Bronchial epithelial cell (primary cell): ENCODE results near the gene CDV3. TPM values are rescaled to one million over a fixed set of nuclear protein-coding genes. Genes with fewer than 3 reads are reported as not detected.

Experiments
- DNase-seq: peaks from one replicate; pipeline ENCODE4 v3.0.0-alpha.2; 2010; ENCODE audit warnings: low read depth
- FAIRE-seq: peaks from 2 replicates; lab custom pipeline; 2011; peaks lifted over from hg19 to GRCh38; lab: Jason Lieb, UNC
- H3K27me3 ChIP-seq: 2 replicates; pipeline ENCODE4 v1.5.1; 2011; ENCODE audit warnings: low read length; ENCODE audit not compliant: control insufficient read depth, insufficient read depth
- H3K36me3 ChIP-seq: 2 replicates; pipeline ENCODE4 v1.5.1; 2011; ENCODE audit warnings: low read length; ENCODE audit not compliant: control insufficient read depth, insufficient read depth
- H3K4me3 ChIP-seq: 2 replicates; pipeline ENCODE4 v1.5.1; 2011; ENCODE audit warnings: mild to moderate bottlenecking, low read depth, low read length, control low read depth
- CTCF ChIP-seq: IDR thresholded peaks from 2 replicates; pipeline ENCODE4 v1.5.1; 2011; ENCODE audit warnings: mild to moderate bottlenecking, moderate library complexity, low read length, control low read depth, inconsistent platforms; ENCODE audit not compliant: insufficient read depth, severe bottlenecking
- total RNA-seq: library from RNA; depleted of rRNA; stranded (reverse); fragments of >200 nt; gene quantifications from 2 replicates; pipeline ENCODE4 v1.2.1, GENCODE V29; 2014

CDV3 gene
- total RNA-seq, 1 donor from 2014 or later, result 232 TPM

GRCh38 chr3:133611534-133611933, 38.0 kb downstream of the CDV3 start:
- H3K4me3 ChIP-seq, result no peak overlapping the region
- DNase-seq (no peak), FAIRE-seq (no peak)
- no peak for TF ChIP-seq CTCF
- H3K27me3 ChIP-seq, result no peaks in the 10 kb centered on the region
- H3K36me3 ChIP-seq, result no peaks in the 10 kb centered on the region

- no peak for TF ChIP-seq CTCF
- Histone ChIP-seq H3K36me3 (peaks cover 3% of the 10 kb centered on the region), H3K4me3 (no peak overlapping the region), H3K27me3 (no peaks in the 10 kb centered on the region)
- FAIRE-seq, result peak; percentile 50
- no peak for DNase-seq
Observed at GRCh38 chr3:133620066-133620784, 46.7 kb downstream of the CDV3 start.

GRCh38 chr3:133627789-133628188, 54.3 kb downstream of the CDV3 start:
- TF ChIP-seq CTCF, result no peak

GRCh38 chr3:133629146-133629545, 55.7 kb downstream of the CDV3 start:
- Histone ChIP-seq H3K36me3 (peaks cover 5% of the 10 kb centered on the region), H3K4me3 (no peak overlapping the region), H3K27me3 (no peaks in the 10 kb centered on the region)
- FAIRE-seq (no peak), DNase-seq (no peak)
- no peak for TF ChIP-seq CTCF

More at GRCh38 chr3:133627789-133628188, 54.3 kb downstream of the CDV3 start:
- FAIRE-seq (no peak), DNase-seq (no peak)
- H3K27me3 ChIP-seq, result no peaks in the 10 kb centered on the region
- no peak overlapping the region for H3K4me3 ChIP-seq
- H3K36me3 ChIP-seq, result peaks cover under 1% of the 10 kb centered on the region

- no peak for DNase-seq
- no peak overlapping the region for H3K4me3 ChIP-seq
- TF ChIP-seq CTCF, result no peak
- no peaks in the 10 kb centered on the region for H3K27me3 ChIP-seq
- FAIRE-seq, result peak; percentile 80
- H3K36me3 ChIP-seq, result peaks cover 7% of the 10 kb centered on the region
Observed at GRCh38 chr3:133633439-133633838, 60.0 kb downstream of the CDV3 start.

Other genes with a start within 250 kb of the CDV3 start
- gene BFSP2, start 173.6 kb upstream of the CDV3 start, total RNA-seq, result not detected in 2 replicates
- 12.4 and 14.2 TPM in 2 replicates for gene TOPBP1, start 88.3 kb downstream of the CDV3 start, total RNA-seq
- under 0.01 and 0.13 TPM in 2 replicates for gene TF, start 172.7 kb downstream of the CDV3 start, total RNA-seq
- 81.7 and 111 TPM in 2 replicates for gene SRPRB, start 232.1 kb downstream of the CDV3 start, total RNA-seq